Large intestine (tissue), 12 donors: ENCODE data around the gene RIPK3. TPM values are rescaled to one million over a fixed set of nuclear protein-coding genes. Genes with fewer than 3 reads are reported as not detected.
A peak's percentile ranks its signal among the peaks of the same experiment; 100 is the strongest.
"Not testable (repeated sequence)": the region's sequence is repeated elsewhere in the genome, so short reads cannot be mapped to it uniquely, and the experiment has no call there.

Source experiments
- DNase-seq, 2 donors: peaks; one replicate each; pipeline versions ENCODE4 v3.0.0 to v3.0.0-alpha.2; 2013
- H3K27ac ChIP-seq: one replicate; pipeline ENCODE4 v1.5.1; 2013; ENCODE audit warnings: low read length
- H3K27me3 ChIP-seq: 2 replicates; pipeline ENCODE4 v1.6.1; 2013; ENCODE audit warnings: low read length; ENCODE audit not compliant: control insufficient read depth, insufficient read depth
- H3K36me3 ChIP-seq: 2 replicates; pipeline ENCODE4 v1.6.1; 2013; ENCODE audit warnings: low read length; ENCODE audit not compliant: control insufficient read depth, insufficient read depth
- H3K4me1 ChIP-seq: one replicate; pipeline ENCODE4 v1.6.1; 2013; ENCODE audit warnings: low read length; ENCODE audit not compliant: control insufficient read depth, insufficient read depth
- H3K4me3 ChIP-seq: one replicate; pipeline ENCODE4 v1.5.1; 2013; ENCODE audit warnings: low read length
- H3K9me3 ChIP-seq: one replicate; pipeline ENCODE4 v1.6.1; 2013; ENCODE audit warnings: mild to moderate bottlenecking, low read depth, low read length, moderate library complexity; ENCODE audit not compliant: control insufficient read depth
- WGBS: methylation state at CpG from one replicate; pipeline ENCODE4 v1.1.5; 2013; ENCODE audit warnings: low lambda C conversion rate; ENCODE audit not compliant: insufficient coverage; 5-methylcytosine and 5-hydroxymethylcytosine counted together
- long read RNA-seq, 11 donors: transcript quantifications; one replicate each; lab custom pipeline, GENCODE V29; 2026
- polyA plus RNA-seq: library from polyadenylated mRNA; unstranded; fragments of 120-200 nt; gene quantifications from one replicate; pipeline ENCODE4 v1.2.1, GENCODE V29; 2013

RIPK3 gene
- polyA plus RNA-seq = 14.8 TPM
- long read RNA-seq, donor 1, partial matches to known transcripts = 0 of 1 reads
- long read RNA-seq, donor 1, other reads (novel, unspliced or antisense) = 0 of 1 reads
- long read RNA-seq, donor 2, partial matches to known transcripts = 0 of 2 reads
- long read RNA-seq, donor 2, other reads (novel, unspliced or antisense) = 0 of 2 reads
- long read RNA-seq, donor 3 = 0 reads
- long read RNA-seq, donor 4 = 0 reads
- long read RNA-seq, donor 5, partial matches to known transcripts = 0 of 1 reads
- long read RNA-seq, donor 5, other reads (novel, unspliced or antisense) = 0 of 1 reads
- long read RNA-seq, donor 6, partial matches to known transcripts = 0 of 2 reads
- long read RNA-seq, donor 6, other reads (novel, unspliced or antisense) = 0 of 2 reads
- long read RNA-seq, donor 7, partial matches to known transcripts = 0 of 1 reads
- long read RNA-seq, donor 7, other reads (novel, unspliced or antisense) = 0 of 1 reads
- long read RNA-seq, donor 8, partial matches to known transcripts = 0 of 6 reads
- long read RNA-seq, donor 8, other reads (novel, unspliced or antisense) = 0 of 6 reads
- long read RNA-seq, donor 9, partial matches to known transcripts = 0 of 2 reads
- long read RNA-seq, donor 9, other reads (novel, unspliced or antisense) = 0 of 2 reads
- long read RNA-seq, donor 10, partial matches to known transcripts = 0 of 1 reads
- long read RNA-seq, donor 10, other reads (novel, unspliced or antisense) = 0 of 1 reads
- long read RNA-seq, donor 11, partial matches to known transcripts = 0 of 1 reads
- long read RNA-seq, donor 11, other reads (novel, unspliced or antisense) = 0 of 1 reads

GRCh38 chr14:24339284-24340151 lies at the start of gene RIPK3:
Gene RIPK3 (minus strand): TSS chr14:24339991. CDS start chr14:24339826, 165 bp downstream.
- peak within 1 kb of the TSS; percentile 66 for H3K4me3 ChIP-seq
- peaks cover 20% of the 10 kb centered on the region for H3K27me3 ChIP-seq
- peaks cover 8% of the 10 kb centered on the region for H3K9me3 ChIP-seq
- peak within 1 kb of the TSS; percentile 14 for H3K27ac ChIP-seq
- no CpG with 5 or more reads among the region's 51 CpGs for WGBS
- peaks cover 6% of the 10 kb centered on the region for H3K36me3 ChIP-seq
- H3K4me1 ChIP-seq = peaks cover 23% of the 10 kb centered on the region
- peak; percentile 69 to 92 for DNase-seq

GRCh38 chr14:24389226-24389848 lies 49.5 kb upstream of the RIPK3 start:
- Histone ChIP-seq H3K4me1 (peaks cover 42% of the 10 kb centered on the region), H3K27me3 (no peaks in the 10 kb centered on the region), H3K4me3 (no peak overlapping the region), H3K9me3 (peaks cover 3% of the 10 kb centered on the region), H3K36me3 (no peaks in the 10 kb centered on the region), H3K27ac (peak overlapping the region; percentile 84)
- DNase-seq = peak; percentile 69 to 84
- no CpG with 5 or more reads among the region's 11 CpGs for WGBS

GRCh38 chr14:24388474-24389179 lies 48.8 kb upstream of the RIPK3 start:
- Histone ChIP-seq H3K36me3 (no peaks in the 10 kb centered on the region), H3K27me3 (no peaks in the 10 kb centered on the region), H3K4me3 (no peak overlapping the region), H3K9me3 (peaks cover 3% of the 10 kb centered on the region), H3K4me1 (peaks cover 42% of the 10 kb centered on the region), H3K27ac (peak overlapping the region; percentile 84)
- peak; percentile 36 to 75 for DNase-seq
- 40% methylated on average over 1 of the region's 2 CpGs for WGBS

DNA sequence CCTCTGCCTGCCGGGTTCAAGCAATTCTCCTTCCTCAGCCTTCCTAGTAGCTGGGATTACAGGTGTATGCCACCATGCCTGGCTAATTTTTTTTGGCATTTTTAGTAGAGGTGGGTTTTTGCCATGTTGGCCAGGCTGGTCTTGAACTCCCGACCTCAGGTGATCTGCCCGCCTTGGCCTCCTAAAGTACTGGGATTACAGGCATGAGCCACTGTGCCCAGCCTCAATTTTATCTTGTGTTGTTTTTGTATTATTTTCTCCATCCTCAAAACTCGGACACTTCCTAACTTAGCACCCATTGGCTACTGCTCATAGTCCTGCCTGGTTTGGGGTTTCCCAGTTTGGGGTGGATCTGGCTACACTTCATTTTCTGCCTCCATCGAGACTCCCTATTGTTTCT lies 47.8 kb upstream of the RIPK3 start:
- DNase-seq, H3K36me3 ChIP-seq, H3K9me3 ChIP-seq, H3K4me3 ChIP-seq, H3K27me3 ChIP-seq: not testable (repeated sequence)
- H3K27ac ChIP-seq = peak overlapping the region; percentile 84
- H3K4me1 ChIP-seq = peaks cover 37% of the 10 kb centered on the region
- no CpG with 5 or more reads among the region's 5 CpGs for WGBS

DNA sequence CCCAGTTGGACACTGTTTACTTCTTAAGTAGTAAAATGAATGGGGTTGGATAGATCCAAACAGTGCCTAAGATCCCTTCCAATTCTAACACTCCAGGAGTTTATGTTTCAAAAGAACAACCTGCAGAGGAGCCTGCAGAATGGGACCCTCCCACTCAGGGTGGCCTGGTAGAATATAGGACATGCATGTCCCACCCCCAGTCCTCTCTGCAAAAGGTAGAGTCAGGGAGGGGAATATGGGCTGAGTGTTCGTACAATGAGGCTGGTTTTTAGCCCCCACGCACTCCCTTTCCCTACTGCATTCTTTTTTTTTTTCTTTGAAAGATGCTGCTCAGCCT lies 47.2 kb upstream of the RIPK3 start:
- no peak for DNase-seq
- Histone ChIP-seq H3K4me3 (no peak overlapping the region), H3K9me3 (peaks cover 3% of the 10 kb centered on the region), H3K36me3 (no peaks in the 10 kb centered on the region), H3K27me3 (no peaks in the 10 kb centered on the region), H3K27ac (peak overlapping the region; percentile 42), H3K4me1 (peaks cover 31% of the 10 kb centered on the region)
- WGBS = no CpG with 5 or more reads among the region's 2 CpGs

GRCh38 chr14:24385524-24385923 lies 45.7 kb upstream of the RIPK3 start:
- Histone ChIP-seq H3K4me3 (no peak overlapping the region), H3K27me3 (no peaks in the 10 kb centered on the region)

DNA sequence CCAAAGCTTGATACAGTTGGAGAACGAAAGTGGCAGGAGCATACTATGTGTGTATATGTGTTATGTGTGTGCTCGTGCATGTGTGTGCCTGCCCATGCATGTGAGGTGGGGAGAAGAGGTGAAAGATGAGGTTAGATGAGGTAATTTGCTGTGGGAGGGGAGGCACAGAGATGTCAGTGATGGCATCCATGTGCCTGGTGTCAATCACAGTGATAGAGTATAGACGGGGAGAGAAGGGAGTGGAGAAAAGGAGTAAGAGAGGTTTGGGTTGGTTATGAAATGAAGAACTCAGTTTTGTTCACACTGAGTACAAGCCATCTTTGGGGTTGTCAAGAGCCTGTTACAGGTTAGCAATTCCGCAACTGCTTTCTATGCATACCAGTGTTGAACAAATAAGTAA lies 44.4 kb upstream of the RIPK3 start:
- Histone ChIP-seq H3K27ac (no peak overlapping the region), H3K36me3 (no peaks in the 10 kb centered on the region), H3K27me3 (no peaks in the 10 kb centered on the region), H3K4me1 (peaks cover 29% of the 10 kb centered on the region), H3K9me3 (no peaks in the 10 kb centered on the region), H3K4me3 (no peak overlapping the region)
- DNase-seq = no peak
- 80% methylated on average over 1 of the region's 4 CpGs for WGBS

More at GRCh38 chr14:24385524-24385923, 45.7 kb upstream of the RIPK3 start:
- no peaks in the 10 kb centered on the region for H3K36me3 ChIP-seq
- no peak overlapping the region for H3K27ac ChIP-seq
- WGBS = no CpG with 5 or more reads among the region's 4 CpGs
- H3K9me3 ChIP-seq = no peaks in the 10 kb centered on the region
- H3K4me1 ChIP-seq = peaks cover 30% of the 10 kb centered on the region
- no peak for DNase-seq

GRCh38 chr14:24382064-24382371 lies 42.2 kb upstream of the RIPK3 start:
- WGBS = no CpG with 5 or more reads among the region's 4 CpGs
- no peaks in the 10 kb centered on the region for H3K9me3 ChIP-seq
- no peak overlapping the region for H3K27ac ChIP-seq

DNA sequence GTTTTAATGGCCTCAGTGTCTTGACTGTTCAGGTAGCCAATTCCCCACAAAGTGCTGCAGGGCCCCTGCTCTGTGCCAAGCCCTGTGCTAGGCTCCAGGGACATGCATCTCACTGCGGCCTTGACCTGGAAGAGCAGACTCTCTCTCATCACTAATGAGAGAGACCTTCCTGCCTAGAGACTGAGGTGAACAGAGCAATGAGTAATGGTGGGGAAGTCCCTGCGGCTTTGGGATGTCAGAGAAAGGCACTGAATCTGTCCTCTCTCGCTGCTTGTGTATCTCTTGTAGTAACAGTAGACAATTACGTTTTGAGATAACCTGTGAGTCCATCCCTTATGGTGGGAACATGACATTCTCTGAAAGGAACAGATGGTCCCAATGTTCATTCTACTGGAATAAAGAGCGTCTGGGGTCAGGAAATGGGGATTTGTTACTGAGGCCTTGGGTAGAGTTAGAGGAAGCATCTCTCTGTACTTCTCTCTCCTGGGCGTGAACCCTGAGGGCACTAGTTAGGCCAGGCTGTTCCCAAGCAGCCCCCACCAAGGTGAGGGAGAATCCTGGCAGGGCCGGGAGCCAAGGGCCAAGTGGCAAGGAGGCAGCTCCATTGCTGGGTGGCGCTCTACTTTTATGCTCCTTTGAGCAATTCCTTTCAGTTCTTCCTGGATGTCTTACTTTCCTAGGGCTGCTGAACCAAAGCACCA lies 41.7 kb upstream of the RIPK3 start:
- Histone ChIP-seq H3K36me3 (no peaks in the 10 kb centered on the region), H3K27me3 (no peaks in the 10 kb centered on the region), H3K9me3 (no peaks in the 10 kb centered on the region), H3K4me1 (peaks cover 34% of the 10 kb centered on the region), H3K4me3 (no peak overlapping the region), H3K27ac (no peak overlapping the region)
- DNase-seq = no peak
- WGBS = no CpG with 5 or more reads among the region's 8 CpGs

More at GRCh38 chr14:24382064-24382371, 42.2 kb upstream of the RIPK3 start:
- Histone ChIP-seq H3K36me3 (no peaks in the 10 kb centered on the region), H3K4me3 (no peak overlapping the region), H3K27me3 (no peaks in the 10 kb centered on the region), H3K4me1 (peaks cover 34% of the 10 kb centered on the region)
- DNase-seq = no peak
